NCI-H345 (cell line): ENCODE results near the gene GMEB2.
"Not testable (repeated sequence)": the region's sequence is repeated elsewhere in the genome, so short reads cannot be mapped to it uniquely, and the experiment has no call there.

ENCODE experiments used
- DNase-seq: peaks from one replicate; lab custom pipeline; 2025; lab: John Stamatoyannopoulos, UW

The GMEB2 gene

GRCh38 chr20:63626424-63627128 is at the start of gene GMEB2:
GMEB2 (minus strand) TSS chr20:63627101; CDS start chr20:63619397, 7,704 bp downstream.
- peak; percentile 91 for DNase-seq

DNA sequence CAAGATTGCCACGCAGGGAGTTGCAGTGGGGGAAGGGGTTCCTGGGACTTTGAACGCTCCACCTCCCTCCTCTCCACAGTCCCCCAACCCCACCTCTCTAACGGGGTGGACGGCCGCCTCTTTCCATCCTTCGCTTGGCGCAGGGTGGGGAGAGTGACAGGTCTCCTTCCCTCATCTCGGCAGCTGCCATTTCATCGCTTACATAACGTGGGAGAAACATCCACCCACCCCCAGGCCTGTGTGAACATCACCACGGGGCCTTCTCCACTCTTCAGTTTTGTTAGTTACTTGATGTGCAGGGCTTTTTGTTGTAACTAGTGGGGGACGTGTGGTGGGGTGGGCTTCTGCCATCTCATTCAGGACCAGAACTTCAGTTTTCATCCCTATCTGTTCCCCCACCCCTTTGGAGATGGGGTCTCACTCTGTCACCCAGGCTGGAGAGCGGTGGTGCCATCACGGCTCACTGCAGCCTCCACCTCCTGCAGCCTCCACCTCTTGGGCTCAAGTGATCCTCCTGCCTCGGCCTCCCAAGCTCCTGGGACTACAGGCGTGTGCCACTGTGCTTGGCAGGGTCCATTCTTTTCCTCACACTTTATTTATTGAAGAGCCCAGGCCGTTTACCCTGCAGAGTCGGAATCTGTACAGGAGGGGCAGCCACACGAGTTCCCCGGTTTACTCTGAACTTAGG is 48.9 kb upstream of the GMEB2 start:
- no peak for DNase-seq

GRCh38 chr20:63673951-63674350 is 47.0 kb upstream of the GMEB2 start:
- no peak for DNase-seq

DNA sequence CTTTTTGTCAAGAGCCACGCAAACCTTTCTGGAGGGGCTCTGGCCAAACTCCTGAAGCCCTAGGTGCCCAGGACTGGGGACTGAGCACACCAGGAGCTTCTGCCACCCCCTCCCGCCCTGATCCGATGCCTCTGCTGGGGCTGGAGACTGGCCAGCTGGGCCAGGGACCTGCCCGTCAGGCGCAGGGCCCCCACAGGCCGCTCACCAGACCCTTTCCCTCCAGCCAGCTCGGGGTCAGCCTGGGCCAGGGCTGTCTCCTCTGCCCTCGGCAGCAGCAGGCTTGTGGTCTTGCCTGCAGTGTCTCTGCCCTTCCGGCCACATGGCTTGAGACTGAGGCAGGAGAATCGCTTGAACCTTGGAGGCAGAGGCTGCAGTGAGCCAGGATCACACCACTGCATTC is 45.8 kb upstream of the GMEB2 start:
- no peak for DNase-seq

DNA sequence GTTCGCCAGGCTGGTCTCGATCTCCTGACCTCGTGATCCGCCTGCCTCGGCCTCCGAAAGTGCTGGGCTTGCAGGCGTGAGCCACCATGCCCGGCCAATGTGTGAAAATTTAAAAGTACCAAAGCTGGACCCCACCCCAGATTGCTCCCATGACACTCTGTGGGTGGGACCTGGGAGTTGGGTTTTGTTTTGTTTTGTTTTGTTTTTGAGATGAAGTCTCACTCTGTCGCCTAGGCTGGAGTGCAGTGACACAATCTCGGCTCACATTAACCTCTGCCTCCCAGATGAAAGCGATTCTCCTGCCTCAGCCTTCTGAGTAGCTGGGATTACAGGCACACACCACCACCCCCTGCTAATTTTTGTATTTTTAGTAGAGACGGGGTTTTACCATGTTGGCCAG is 44.8 kb upstream of the GMEB2 start:
- DNase-seq = not testable (repeated sequence)

DNA sequence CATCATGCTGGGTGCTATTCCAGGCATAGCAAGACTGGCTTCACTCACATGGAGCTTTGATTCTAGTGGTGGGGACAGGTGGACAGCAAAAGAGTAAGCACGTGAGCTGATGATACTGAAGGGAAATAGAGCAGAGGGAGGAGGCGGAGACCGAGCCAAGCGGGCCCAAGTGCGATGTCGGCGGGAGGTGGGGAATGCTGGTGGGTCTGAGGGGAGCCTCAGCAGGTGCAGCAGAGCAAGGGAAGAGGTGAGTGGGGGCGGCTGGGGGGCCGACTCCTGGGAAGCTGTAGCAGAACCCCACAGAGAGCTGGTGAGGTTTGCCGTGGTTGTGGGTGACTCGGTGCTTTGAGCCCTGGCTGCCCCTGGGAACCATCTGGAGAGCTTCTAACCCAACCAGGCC is 41.5 kb upstream of the GMEB2 start:
- DNase-seq = no peak

DNA sequence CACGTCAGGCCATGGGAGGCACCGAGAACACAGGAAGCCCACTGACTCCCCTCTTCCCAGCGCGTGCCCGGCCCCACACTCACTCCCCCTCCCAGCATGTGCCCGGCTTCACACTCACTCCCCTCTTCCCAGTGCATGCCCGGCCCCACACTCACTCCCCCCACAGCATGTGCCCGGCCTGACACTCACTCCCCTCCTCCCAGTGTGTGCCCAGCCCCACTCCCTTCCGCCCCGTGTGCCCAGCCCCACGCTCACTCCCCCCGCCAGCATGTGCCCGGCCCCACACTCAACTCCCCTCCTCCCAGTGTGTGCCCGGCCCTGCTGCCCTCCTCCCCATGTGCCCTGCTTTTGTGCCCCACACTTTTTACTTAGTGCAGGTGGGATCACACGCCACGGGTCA is 41.0 kb upstream of the GMEB2 start:
- DNase-seq = no peak

DNA sequence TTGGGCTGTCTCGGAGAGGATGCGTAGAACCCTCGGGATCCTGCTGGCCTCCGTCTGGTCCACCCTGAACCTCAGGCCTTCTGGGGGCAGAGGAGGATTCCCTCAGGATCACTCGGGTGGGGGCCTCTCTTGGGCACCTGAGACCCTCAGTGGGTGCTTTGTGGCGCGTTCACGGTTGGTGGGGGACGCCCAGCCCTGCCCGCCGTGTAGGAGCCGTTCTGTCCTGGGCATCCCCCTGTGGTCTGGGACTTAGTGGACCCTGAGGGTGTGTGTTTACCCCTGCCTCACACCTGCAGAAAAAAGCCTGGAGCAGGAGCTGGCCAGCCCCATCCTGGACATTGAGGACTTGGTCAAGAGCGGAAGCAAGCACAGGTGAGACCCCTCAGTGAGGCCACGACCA is 38.8 kb upstream of the GMEB2 start:
- no peak for DNase-seq

GRCh38 chr20:63664861-63665594 is 38.1 kb upstream of the GMEB2 start:
- DNase-seq = no peak

DNA sequence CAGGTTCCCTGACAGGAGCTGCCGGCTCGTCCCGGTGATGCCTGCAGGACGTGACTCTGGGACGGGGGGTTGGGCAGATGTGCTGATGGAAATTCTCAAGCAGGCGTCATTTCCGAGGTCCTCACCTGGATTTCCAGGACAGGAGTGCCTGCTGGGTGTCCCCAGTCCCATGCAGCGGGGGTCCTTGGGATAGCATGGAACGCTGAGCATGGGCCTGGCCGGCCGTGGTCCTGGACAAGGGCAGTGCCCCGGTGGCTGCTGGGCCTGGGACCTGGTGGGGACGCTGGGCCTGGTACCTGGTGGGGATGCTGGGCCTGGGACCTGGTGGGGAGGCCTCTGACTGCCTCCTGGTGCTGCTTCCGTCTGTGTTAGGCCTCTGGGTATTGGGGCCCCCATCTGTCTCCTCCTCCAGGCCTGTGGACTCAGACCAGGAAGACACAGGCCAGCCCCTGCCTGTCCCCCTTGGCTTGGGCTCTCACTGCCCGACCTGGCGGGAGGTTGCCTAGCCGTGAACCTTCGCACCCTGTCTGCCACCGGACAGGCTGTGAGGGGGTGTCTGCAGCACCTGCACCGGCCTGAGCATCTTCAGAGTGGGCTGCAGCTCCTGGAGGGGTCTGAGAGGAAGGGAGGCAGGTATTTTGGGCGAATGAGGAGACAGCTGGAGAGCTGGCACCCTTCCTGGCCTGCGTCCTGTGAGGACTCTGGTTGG is 37.4 kb upstream of the GMEB2 start:
- no peak for DNase-seq

DNA sequence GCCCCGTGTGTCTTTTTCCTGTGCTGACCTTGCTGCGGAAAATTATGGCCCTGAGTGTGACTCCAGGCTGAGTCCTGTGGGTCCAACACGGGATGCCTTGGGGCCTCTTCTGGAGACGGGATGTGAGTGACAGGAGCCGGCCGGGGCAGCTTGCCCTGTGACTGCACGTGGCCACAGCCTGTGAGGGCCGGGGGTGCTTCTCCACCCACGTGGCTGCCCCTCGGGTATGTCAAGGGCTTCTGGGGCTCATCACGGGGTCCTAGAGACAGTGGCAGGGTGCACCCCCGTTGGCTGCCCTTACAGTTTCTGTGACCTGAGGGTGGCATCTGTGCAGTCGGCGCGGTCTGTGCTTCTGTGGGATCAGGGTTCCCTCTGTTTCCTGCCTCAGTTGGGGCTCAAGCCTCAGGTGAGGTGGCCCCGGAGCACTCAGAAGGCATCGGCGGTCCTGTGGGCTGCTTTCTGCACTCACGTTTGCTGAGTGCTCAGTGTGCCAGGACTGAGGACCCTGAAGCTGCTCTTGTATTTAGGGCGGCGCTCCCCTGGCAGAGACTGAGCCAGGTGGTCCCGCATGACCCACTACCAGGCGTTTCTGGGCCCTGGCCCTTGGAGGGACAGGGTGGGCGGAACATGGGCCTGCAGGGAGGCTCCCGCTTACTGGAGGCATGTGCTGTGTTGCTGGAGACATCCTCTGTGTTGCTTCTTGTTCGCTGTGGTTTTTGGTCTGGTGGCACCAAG is 36.6 kb upstream of the GMEB2 start:
- no peak for DNase-seq

DNA sequence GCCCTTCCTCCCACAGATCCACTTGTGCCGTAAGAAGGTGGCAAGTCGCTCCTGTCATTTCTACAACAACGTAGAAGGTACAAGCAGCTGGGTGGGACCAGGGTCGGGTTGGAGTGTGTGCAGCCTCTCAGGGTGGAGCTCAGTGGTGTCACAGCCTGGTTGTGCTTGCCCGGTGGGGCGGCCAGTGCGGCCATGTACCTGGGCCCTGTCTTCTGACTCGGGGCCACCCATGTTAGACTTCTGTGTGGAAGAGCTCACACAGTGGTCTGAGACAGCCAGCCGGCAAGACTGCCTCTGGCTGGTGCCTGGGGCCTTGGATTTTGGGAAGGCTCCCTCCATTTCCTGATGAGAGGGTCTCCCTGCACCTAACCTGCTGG is 35.9 kb upstream of the GMEB2 start:
- DNase-seq = no peak

GRCh38 chr20:63661959-63662812 is 35.3 kb upstream of the GMEB2 start:
- DNase-seq = no peak

DNA sequence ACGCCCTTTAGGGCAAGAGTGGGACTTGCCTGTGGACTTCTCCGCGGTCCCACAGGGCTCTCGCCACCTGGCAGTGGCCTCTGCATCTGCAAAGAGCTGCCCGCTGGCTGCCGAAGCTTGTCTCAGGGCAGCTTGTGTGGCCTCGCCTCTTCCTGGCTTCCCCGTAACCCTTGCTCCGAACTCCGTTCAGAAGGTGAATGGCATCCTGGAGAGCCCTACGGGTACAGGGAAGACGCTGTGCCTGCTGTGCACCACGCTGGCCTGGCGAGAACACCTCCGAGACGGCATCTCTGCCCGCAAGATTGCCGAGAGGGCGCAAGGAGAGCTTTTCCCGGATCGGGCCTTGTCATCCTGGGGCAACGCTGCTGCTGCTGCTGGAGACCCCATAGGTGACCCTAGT is 34.2 kb upstream of the GMEB2 start:
- DNase-seq = no peak

DNA sequence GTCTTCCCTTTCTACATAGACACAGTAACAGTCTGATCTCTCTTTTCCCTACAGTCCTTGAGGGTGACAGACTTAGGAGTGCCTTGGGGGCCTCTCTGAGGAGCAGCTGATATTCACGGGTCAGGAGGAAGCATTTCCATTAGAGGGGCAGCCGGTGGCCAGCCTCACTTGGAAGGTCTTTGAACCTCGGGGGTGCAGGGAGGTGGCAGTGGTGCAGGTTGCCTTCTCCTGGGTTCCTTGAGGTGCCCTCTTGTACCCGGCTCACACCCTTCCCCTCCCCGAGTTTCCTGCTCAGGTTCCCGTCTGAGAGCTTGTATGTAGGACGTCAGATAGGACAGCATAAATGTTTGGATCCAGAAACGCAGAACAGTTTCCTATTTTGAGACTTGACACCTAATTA is 33.7 kb upstream of the GMEB2 start:
- no peak for DNase-seq

- not testable (repeated sequence) for DNase-seq
Observed at GRCh38 chr20:63660174-63660573, 33.3 kb upstream of the GMEB2 start.

DNA sequence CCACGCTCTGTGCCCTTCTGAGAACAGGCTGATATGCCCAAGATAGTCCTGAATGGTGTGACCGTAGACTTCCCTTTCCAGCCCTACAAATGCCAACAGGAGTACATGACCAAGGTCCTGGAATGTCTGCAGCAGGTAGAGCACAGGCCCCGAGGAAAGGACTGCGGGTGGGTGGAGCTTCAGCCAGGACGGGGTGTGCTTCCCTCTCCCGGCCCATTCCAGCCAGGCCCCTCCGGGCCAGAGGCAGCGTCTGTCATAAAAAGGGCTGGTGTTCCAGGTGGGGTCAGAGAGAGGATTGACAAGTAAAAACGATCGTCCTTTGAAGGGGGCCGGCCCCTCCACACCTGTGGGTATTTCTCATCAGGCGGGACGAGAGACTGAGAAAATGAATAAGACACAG is 32.5 kb upstream of the GMEB2 start:
- DNase-seq = no peak

DNA sequence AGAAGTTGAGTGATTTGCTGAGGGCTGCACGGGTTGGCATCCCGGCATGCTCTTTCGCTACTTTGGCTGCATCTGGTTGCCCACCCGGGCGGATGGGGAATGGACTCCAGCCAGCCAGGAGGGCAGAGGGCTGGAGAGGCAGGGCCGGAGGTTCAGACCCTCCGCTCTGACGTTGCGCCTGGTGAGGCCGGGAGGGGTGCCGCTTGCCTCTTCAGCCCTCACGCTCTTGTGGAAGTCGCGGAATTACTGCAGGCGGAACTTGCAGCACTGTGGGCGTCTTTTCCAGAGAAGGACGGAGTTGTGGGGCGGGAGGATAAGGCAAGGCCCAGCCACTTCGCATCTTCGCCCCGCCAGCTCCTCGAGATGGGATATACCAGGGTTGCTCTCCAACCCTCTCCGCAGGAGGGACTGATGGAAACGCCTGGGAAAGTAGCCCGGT is 31.9 kb upstream of the GMEB2 start:
- no peak for DNase-seq

DNA sequence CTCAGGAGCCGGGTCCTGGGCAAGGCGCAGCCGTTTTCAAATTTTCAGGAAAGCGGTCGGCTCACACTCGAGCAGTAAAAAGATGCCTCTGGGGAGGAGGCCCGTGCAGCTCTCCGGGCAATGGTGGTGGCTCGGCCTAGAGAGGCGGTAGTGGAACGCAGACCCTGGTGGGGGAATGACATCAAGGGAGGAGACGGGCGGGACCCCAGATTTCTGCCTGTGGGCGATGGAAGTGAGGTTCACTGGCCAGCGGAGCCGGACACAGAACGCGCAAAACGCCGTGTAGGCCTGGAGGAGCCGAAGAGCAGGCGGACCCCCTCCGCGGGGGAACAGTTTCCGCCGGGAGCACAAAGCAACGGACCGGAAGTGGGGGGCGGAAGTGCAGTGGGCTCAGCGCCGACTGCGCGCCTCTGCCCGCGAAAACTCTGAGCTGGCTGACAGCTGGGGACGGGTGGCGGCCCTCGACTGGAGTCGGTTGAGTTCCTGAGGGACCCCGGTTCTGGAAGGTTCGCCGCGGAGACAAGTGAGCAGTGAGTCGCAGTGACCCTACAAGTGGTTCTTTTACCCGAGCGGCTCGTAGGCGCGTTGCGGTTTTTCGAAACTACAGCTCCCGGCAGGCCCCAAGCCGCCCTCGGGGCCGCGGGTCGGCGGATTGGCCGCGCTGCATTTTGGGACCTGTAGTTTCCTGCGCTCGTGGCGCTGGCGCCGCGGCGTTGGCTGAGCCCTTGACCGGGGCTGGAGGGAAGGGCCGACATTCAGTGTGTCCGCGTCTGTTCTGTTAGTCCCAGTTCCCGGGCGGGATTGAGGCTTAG is 31.2 kb upstream of the GMEB2 start, which contains the start of gene RTEL1:
Gene RTEL1 (plus strand): TSS at position 376 of the 812 bp plus-strand sequence. CDS start 1,091 bp downstream, outside the sequence.
- peak; percentile 92 for DNase-seq
